Endothelial cell of umbilical vein (primary cell): ENCODE measurements around the gene GDPD3. TPM values are rescaled to one million over a fixed set of nuclear protein-coding genes. Genes with fewer than 3 reads are reported as not detected.

Experiments used
- BruUV-seq: library from RNA; stranded (reverse); fragments of 400-500 nt; replicated peaks from 2 replicates; lab custom pipeline; 2021; lab: Mats Ljungman, UMichigan
- CTCF ChIA-PET: fragments of 300-600, 350-600 bp; sonication (Branson Sonifier 250); formaldehyde crosslinking; loops from one replicate; lab custom pipeline; 2021; ENCODE audit warnings: antibody characterized with exemption, inconsistent platforms; lab: Charles Lee
- POLR2A ChIA-PET: fragments of 300-600, 350-600 bp; sonication (Branson Sonifier 250); formaldehyde crosslinking; loops from one replicate; lab custom pipeline; 2021; ENCODE audit warnings: antibody characterized with exemption, inconsistent platforms; lab: Charles Lee
- DNase-seq: peaks from one replicate; pipeline ENCODE4 v3.0.0-alpha.2; 2011; ENCODE audit warnings: low read depth, low spot score
- FAIRE-seq: peaks from 2 replicates; lab custom pipeline; 2011; peaks lifted over from hg19 to GRCh38; lab: Jason Lieb, UNC
- H2AFZ ChIP-seq: 2 replicates; pipeline ENCODE4 v1.6.0; 2012; ENCODE audit warnings: low read depth, low read length, control low read depth, inconsistent platforms
- H3K27ac ChIP-seq: 2 replicates; pipeline ENCODE4 v1.5.1; 2011; ENCODE audit warnings: low read depth, mild to moderate bottlenecking, control low read depth, low read length, moderate library complexity; ENCODE audit not compliant: insufficient read depth
- H3K27me3 ChIP-seq, 2 experiments: 2 replicates each; pipeline versions ENCODE4 v1.6.0 to v1.6.1; 2011; ENCODE audit warnings: low read length in 2 of 2, mixed read lengths in 1 of 2; ENCODE audit not compliant: control insufficient read depth in 2 of 2, insufficient read depth in 2 of 2
- H3K36me3 ChIP-seq, 2 experiments: 2 replicates in 1 of 2; 3 replicates in 1 of 2; pipeline ENCODE4 v1.5.1; 2011; ENCODE audit warnings: low read length in 2 of 2, mild to moderate bottlenecking in 1 of 2, moderate library complexity in 1 of 2; ENCODE audit not compliant: control insufficient read depth in 2 of 2, insufficient read depth in 2 of 2; ENCODE audit errors: extremely low read depth in 1 of 2
- H3K4me1 ChIP-seq: 3 replicates; pipeline ENCODE4 v1.5.1; 2011; ENCODE audit warnings: mild to moderate bottlenecking, low read length; ENCODE audit not compliant: control insufficient read depth, insufficient read depth; ENCODE audit errors: extremely low read depth
- H3K4me2 ChIP-seq: 2 replicates; pipeline ENCODE4 v1.6.1; 2011; ENCODE audit warnings: low read length, control low read depth, mixed read lengths; ENCODE audit not compliant: insufficient read depth
- H3K4me3 ChIP-seq, 3 experiments: fragments of 200-600 bp in 1 of 3; sonication (generic), shearing (Covaris generic) in 1 of 3; replicated peaks in 1 of 3; 2 replicates each; pipeline ENCODE4 v1.5.1; 2011 to 2016; ENCODE audit warnings: control low read depth in 3 of 3, low read length in 3 of 3, mild to moderate bottlenecking in 2 of 3, inconsistent platforms in 1 of 3, low read depth in 1 of 3, moderate library complexity in 1 of 3; ENCODE audit not compliant: insufficient read depth in 1 of 3
- H3K79me2 ChIP-seq: 2 replicates; pipeline ENCODE4 v1.6.0; 2012; ENCODE audit warnings: low read length, inconsistent platforms; ENCODE audit not compliant: control insufficient read depth, insufficient read depth
- H3K9ac ChIP-seq: replicated peaks from 2 replicates; pipeline ENCODE3; 2011; ENCODE audit warnings: low read length, control low read depth; ENCODE audit not compliant: insufficient read depth; ENCODE audit errors: extremely low read depth
- H3K9me1 ChIP-seq: replicated peaks from 3 replicates; pipeline ENCODE4 v1.6.0; 2011; ENCODE audit warnings: mild to moderate bottlenecking, low read length; ENCODE audit not compliant: control insufficient read depth, insufficient read depth; ENCODE audit errors: extremely low read depth
- H3K9me3 ChIP-seq: replicated peaks from 2 replicates; pipeline ENCODE4 v1.5.1; 2012; ENCODE audit warnings: low read length, inconsistent platforms; ENCODE audit not compliant: control insufficient read depth, insufficient read depth
- H4K20me1 ChIP-seq: replicated peaks from 2 replicates; pipeline ENCODE3; 2011; ENCODE audit warnings: mild to moderate bottlenecking, low read length; ENCODE audit not compliant: control insufficient read depth, insufficient read depth; ENCODE audit errors: extremely low read depth
- CTCF ChIP-seq, 2 donors: IDR thresholded peaks; 1 replicate in 1 of 2; 2 replicates in 1 of 2; pipeline ENCODE4 v1.5.1; 2011; ENCODE audit warnings: low read length in 2 of 2, mild to moderate bottlenecking in 2 of 2, moderate library complexity in 2 of 2, control low read depth in 1 of 2, inconsistent platforms in 1 of 2, low read depth in 1 of 2; ENCODE audit not compliant: insufficient read depth in 1 of 2; ENCODE audit errors: extremely low read depth in 1 of 2
- EZH2 ChIP-seq: IDR thresholded peaks from 2 replicates; pipeline ENCODE4 v1.6.1; 2012; ENCODE audit warnings: borderline replicate concordance, low read depth, mild to moderate bottlenecking, moderate library complexity, low read length, inconsistent platforms; ENCODE audit not compliant: severe bottlenecking
- GATA2 ChIP-seq: IDR thresholded peaks from 2 replicates; pipeline ENCODE4 v1.7.0; 2011; ENCODE audit warnings: low read depth, mild to moderate bottlenecking, moderate library complexity, mixed read lengths, low read length; ENCODE audit not compliant: insufficient read length, insufficient read depth
- JUN ChIP-seq: IDR thresholded peaks from 2 replicates; pipeline ENCODE4 v1.6.1; 2011; ENCODE audit warnings: borderline replicate concordance, low read depth; ENCODE audit not compliant: insufficient read length, insufficient read depth
- MAX ChIP-seq: IDR thresholded peaks from 2 replicates; pipeline ENCODE4 v1.6.1; 2011; ENCODE audit not compliant: insufficient read depth, insufficient read length
- POLR2A ChIP-seq: IDR thresholded peaks from 2 replicates; pipeline ENCODE4 v1.6.1; 2012; ENCODE audit warnings: low read depth, mild to moderate bottlenecking, control low read depth, low read length
- POLR2AphosphoS5 ChIP-seq: IDR thresholded peaks from 2 replicates; pipeline ENCODE4 v1.6.1; 2012; ENCODE audit warnings: low read depth, mild to moderate bottlenecking, control low read depth, low read length, moderate library complexity; ENCODE audit not compliant: insufficient read depth
- dilution Hi-C: fragments of 300-500 bp; cut with MboI; formaldehyde crosslinking; loops from one replicate; pipeline ENCODE4 v1.15.0; 2019; ENCODE audit warnings: low sequenced_read_pairs; ENCODE audit not compliant: extremely low pct_ligation_motif_present
- intact Hi-C: fragments of 100-400 bp; cut with micrococcal nuclease; formaldehyde crosslinking; loops from one replicate; pipeline ENCODE4 v1.10.0; 2022
- polyA plus RNA-seq, 4 experiments: library from polyadenylated mRNA; depleted of rRNA in 3 of 4; stranded (reverse) in 3 of 4; unstranded in 1 of 4; fragments of >200 nt; gene quantifications; 2 replicates each; pipeline versions ENCODE4 v1.2.1 to v1.2.3, GENCODE V29; 2011 to 2012; ENCODE audit warnings: missing spikeins in 1 of 4
- total RNA-seq: library from RNA; stranded (reverse); gene quantifications from 2 replicates; pipeline ENCODE4 v1.2.3, GENCODE V29; 2021

Gene GDPD3
- total and polyA plus RNA-seq, 2 donors (not counting 3 experiments of a cell fraction or from before 2014, with no cell fraction given) = 8.0 to 18.6 TPM

DNA sequence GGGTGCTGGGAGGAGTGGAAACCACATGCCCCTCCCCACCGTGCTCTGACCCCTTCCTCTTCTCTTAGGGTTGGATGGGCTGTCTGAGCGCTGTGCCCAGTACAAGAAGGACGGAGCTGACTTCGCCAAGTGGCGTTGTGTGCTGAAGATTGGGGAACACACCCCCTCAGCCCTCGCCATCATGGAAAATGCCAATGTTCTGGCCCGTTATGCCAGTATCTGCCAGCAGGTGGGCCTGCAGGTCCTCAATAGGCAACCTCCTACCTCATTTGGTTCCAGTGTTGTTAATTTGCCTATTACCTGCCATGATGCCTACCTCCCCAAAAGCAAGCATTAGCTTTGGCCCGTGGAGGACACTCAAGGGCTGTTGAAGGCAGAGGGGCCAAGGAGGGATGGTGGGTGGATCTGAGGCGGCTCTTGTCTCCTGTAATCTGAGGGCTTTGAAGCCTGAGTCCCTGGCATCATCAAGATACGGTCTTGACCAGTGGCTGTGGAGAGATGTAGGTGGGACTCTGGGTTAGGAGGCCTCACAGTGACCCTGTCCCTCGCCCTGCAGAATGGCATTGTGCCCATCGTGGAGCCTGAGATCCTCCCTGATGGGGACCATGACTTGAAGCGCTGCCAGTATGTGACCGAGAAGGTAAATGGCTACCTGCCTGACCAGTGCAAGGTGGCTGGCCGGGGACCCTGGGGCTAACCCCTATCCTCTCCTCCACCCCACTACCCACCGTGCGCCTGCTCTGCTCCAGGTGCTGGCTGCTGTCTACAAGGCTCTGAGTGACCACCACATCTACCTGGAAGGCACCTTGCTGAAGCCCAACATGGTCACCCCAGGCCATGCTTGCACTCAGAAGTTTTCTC, 44.4 kb downstream of the GDPD3 start:
- Histone ChIP-seq H3K9me1 (no peaks in the 10 kb centered on the region), H3K27ac (no peak overlapping the region), H3K4me3 (no peak overlapping the region), H3K79me2 (peaks cover 46% of the 10 kb centered on the region), H3K4me1 (peaks cover 21% of the 10 kb centered on the region), H2AFZ (no peak overlapping the region), H3K27me3 (no peaks in the 10 kb centered on the region), H4K20me1 (no peaks in the 10 kb centered on the region), H3K4me2 (no peak overlapping the region), H3K9ac (no peak overlapping the region), H3K9me3 (no peaks in the 10 kb centered on the region), H3K36me3 (peaks cover 24 to 42% of the 10 kb centered on the region in 2 experiments)
- BruUV-seq = no TSS peak
- TF ChIP-seq POLR2AphosphoS5 (peak; percentile 20), EZH2 (no peak), JUN (no peak), MAX (no peak), POLR2A (peak; percentile 17), CTCF (IDR thresholded peaks at IDR 0.05; ENCODE audit: extremely low read depth in 1 of 2, insufficient read depth in 1 of 2, low read depth in 1 of 2, low read length in 2 of 2) (peak; percentile 55 to 67), GATA2 (no peak)
- CTCF ChIA-PET = interaction anchor here (1.6 to 1.8 kb wide), 2 partner anchors 14 to 23 kb away, joined by 5 to 9 read pairs; partner anchors contain the start of gene TBX6
- intact Hi-C loops (no loop called here), dilution Hi-C loops (no loop called here)
- peak; percentile 46 for DNase-seq
- peak; percentile 78 for FAIRE-seq
- POLR2A ChIA-PET = no interaction called here
